ENCODE measurements around the gene L1CAM.
A peak's percentile ranks its signal among the peaks of the same experiment; 100 is the strongest.

Gene L1CAM

GRCh38 chrX:153924149-153924861 is 38.3 kb upstream of the L1CAM start:
- peak in 25 of 58 donors; percentile 3 to 53 (median 19) for DNase-seq

- DNase-seq, result peak in 44 of 58 donors; percentile 9 to 75 (median 36)
Observed at GRCh38 chrX:153922932-153923857, 37.2 kb upstream of the L1CAM start.

GRCh38 chrX:153921511-153922446 is 35.8 kb upstream of the L1CAM start:
- no peak for DNase-seq

- no peak for DNase-seq
Observed at GRCh38 chrX:153921070-153921469, 35.1 kb upstream of the L1CAM start.

- DNase-seq, result no peak
Observed at GRCh38 chrX:153920546-153920945, 34.6 kb upstream of the L1CAM start.

GRCh38 chrX:153919281-153919680 is 33.3 kb upstream of the L1CAM start:
- no peak for DNase-seq

GRCh38 chrX:153917869-153918268 is 31.9 kb upstream of the L1CAM start:
- DNase-seq, result no peak

GRCh38 chrX:153913701-153914100 is 27.7 kb upstream of the L1CAM start:
- no peak for DNase-seq

- no peak for DNase-seq
Observed at GRCh38 chrX:153913211-153913610, 27.2 kb upstream of the L1CAM start.

- DNase-seq, result no peak
Observed at GRCh38 chrX:153911798-153912197, 25.8 kb upstream of the L1CAM start.

GRCh38 chrX:153910446-153910845 is 24.5 kb upstream of the L1CAM start:
- DNase-seq, result no peak

- no peak for DNase-seq
Observed at GRCh38 chrX:153909980-153910360, 24.0 kb upstream of the L1CAM start.

GRCh38 chrX:153909024-153909979 is 23.3 kb upstream of the L1CAM start:
- DNase-seq, result no peak

- DNase-seq, result no peak
Observed at GRCh38 chrX:153908219-153908860, 22.4 kb upstream of the L1CAM start.

GRCh38 chrX:153907456-153907855 is 21.5 kb upstream of the L1CAM start:
- DNase-seq, result no peak

- DNase-seq, result no peak
Observed at GRCh38 chrX:153906126-153906917, 20.3 kb upstream of the L1CAM start.

GRCh38 chrX:153905481-153906095 is 19.6 kb upstream of the L1CAM start:
- no peak for DNase-seq

Measured in anterior cingulate cortex (tissue), 58 donors.